ENCODE measurements around the gene MARCO. TPM values are rescaled to one million over a fixed set of nuclear protein-coding genes. Genes with fewer than 3 reads are reported as not detected.

Gene MARCO
- polyA plus RNA-seq, 1 of the 3 experiments (the other 2 are of a cell fraction), result not detected

GRCh38 chr2:118971245-118972122 lies 29.5 kb downstream of the MARCO start:
- Histone ChIP-seq H3K9me3 (no peaks in the 10 kb centered on the region), H3K4me3 (ENCODE audit: low read depth in 2 of 2, low read length in 1 of 2) (no peak overlapping the region), H3K27ac (ENCODE audit: low read depth in 2 of 2, low read length in 1 of 2) (no peak overlapping the region), H3K4me1 (ENCODE audit: control insufficient read depth in 1 of 2, insufficient read depth in 2 of 2, low read depth in 1 of 2, low read length in 1 of 2) (no peaks in the 10 kb centered on the region), H3K9me2 (no peaks in the 10 kb centered on the region), H3F3A (replicated peaks; ENCODE audit: insufficient read depth) (no peaks in the 10 kb centered on the region), H3K27me3 (ENCODE audit: insufficient read depth) (no peaks in the 10 kb centered on the region; the same call in 1 of the 2 replicates), H4K20me1 (ENCODE audit: insufficient read depth) (no peaks in the 10 kb centered on the region), H3K79me2 (ENCODE audit: insufficient read depth) (no peaks in the 10 kb centered on the region), H3K9ac (no peak overlapping the region), H3K4me2 (no peak overlapping the region), H3K36me3 (replicated peaks in 1 of 2; ENCODE audit: control insufficient read depth in 1 of 2, insufficient read depth in 2 of 2, low read length in 1 of 2) (no peaks in the 10 kb centered on the region), H2AFZ (ENCODE audit: low read depth) (no peak overlapping the region)
- WGBS (ENCODE audit: low lambda C conversion rate), result 7% methylated on average over 5 of the region's 8 CpGs
- ChIA-PET CTCF (interaction anchor here (1.1 kb wide), 1 partner anchor 9 kb away, joined by 3 read pairs; no protein-coding TSS in a partner anchor), POLR2A (no interaction called here)
- TF ChIP-seq EZH2phosphoT487 (IDR thresholded peaks at IDR 0.05; ENCODE audit: borderline replicate concordance, low read depth) (no peak), NRF1 (IDR thresholded peaks at IDR 0.05; ENCODE audit: low read depth, low read length) (no peak), SIN3A (IDR thresholded peaks at IDR 0.05; ENCODE audit: borderline replicate concordance, low read depth, low read length) (no peak), TEAD4 (IDR thresholded peaks at IDR 0.05; ENCODE audit: borderline replicate concordance, insufficient read depth) (no peak), CTCF (IDR thresholded peaks at IDR 0.05) (no peak), TCF12 (IDR thresholded peaks at IDR 0.05) (no peak), TAF1 (IDR thresholded peaks at IDR 0.05; ENCODE audit: borderline replicate concordance, low read depth, low read length) (no peak), POLR2AphosphoS5 (IDR thresholded peaks at IDR 0.05; ENCODE audit: low read depth, low read length) (no peak), JUND (IDR thresholded peaks at IDR 0.05) (no peak), NFIC (IDR thresholded peaks at IDR 0.05; ENCODE audit: borderline replicate concordance) (no peak), PBX3 (IDR thresholded peaks at IDR 0.05) (no peak), ELF1 (IDR thresholded peaks at IDR 0.05) (no peak), GABPA (IDR thresholded peaks at IDR 0.05; ENCODE audit: low read depth) (no peak), RFX5 (IDR thresholded peaks at IDR 0.05; ENCODE audit: low read length) (no peak), MXI1 (IDR thresholded peaks at IDR 0.05; ENCODE audit: low read depth, low read length) (no peak), RXRA (IDR thresholded peaks at IDR 0.05; ENCODE audit: borderline replicate concordance, low read depth) (no peak), FOSL2 (IDR thresholded peaks at IDR 0.05; ENCODE audit: borderline replicate concordance, low read depth) (no peak)
- DNase-seq, result no peak

Data from SK-N-SH (cell line).